ENCODE measurements around the gene SLC25A39.

DNA sequence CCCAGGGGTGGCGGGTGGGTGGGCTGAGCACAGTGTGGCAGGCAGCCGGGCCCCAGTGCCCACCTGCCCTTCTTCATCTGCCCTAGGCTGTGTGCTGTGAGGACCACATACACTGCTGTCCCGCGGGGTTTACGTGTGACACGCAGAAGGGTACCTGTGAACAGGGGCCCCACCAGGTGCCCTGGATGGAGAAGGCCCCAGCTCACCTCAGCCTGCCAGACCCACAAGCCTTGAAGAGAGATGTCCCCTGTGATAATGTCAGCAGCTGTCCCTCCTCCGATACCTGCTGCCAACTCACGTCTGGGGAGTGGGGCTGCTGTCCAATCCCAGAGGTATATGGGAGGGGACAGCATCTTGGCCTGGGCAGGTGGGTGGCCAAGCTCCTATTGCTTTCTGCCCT, 26.8 kb upstream of the SLC25A39 start:
- TF ChIP-seq EZH2phosphoT487 (IDR thresholded peaks at IDR 0.05; ENCODE audit: borderline replicate concordance, low read depth), result no peak
- no peak for TF ChIP-seq TAF1 (IDR thresholded peaks at IDR 0.05; ENCODE audit: borderline replicate concordance, low read depth, low read length)
- no peak for TF ChIP-seq RFX5 (IDR thresholded peaks at IDR 0.05; ENCODE audit: low read length)
- TF ChIP-seq, protein P1, sequence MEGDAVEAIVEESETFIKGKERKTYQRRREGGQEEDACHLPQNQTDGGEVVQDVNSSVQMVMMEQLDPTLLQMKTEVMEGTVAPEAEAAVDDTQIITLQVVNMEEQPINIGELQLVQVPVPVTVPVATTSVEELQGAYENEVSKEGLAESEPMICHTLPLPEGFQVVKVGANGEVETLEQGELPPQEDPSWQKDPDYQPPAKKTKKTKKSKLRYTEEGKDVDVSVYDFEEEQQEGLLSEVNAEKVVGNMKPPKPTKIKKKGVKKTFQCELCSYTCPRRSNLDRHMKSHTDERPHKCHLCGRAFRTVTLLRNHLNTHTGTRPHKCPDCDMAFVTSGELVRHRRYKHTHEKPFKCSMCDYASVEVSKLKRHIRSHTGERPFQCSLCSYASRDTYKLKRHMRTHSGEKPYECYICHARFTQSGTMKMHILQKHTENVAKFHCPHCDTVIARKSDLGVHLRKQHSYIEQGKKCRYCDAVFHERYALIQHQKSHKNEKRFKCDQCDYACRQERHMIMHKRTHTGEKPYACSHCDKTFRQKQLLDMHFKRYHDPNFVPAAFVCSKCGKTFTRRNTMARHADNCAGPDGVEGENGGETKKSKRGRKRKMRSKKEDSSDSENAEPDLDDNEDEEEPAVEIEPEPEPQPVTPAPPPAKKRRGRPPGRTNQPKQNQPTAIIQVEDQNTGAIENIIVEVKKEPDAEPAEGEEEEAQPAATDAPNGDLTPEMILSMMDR (IDR thresholded peaks at IDR 0.05), result no peak
- TF ChIP-seq, protein P2, sequence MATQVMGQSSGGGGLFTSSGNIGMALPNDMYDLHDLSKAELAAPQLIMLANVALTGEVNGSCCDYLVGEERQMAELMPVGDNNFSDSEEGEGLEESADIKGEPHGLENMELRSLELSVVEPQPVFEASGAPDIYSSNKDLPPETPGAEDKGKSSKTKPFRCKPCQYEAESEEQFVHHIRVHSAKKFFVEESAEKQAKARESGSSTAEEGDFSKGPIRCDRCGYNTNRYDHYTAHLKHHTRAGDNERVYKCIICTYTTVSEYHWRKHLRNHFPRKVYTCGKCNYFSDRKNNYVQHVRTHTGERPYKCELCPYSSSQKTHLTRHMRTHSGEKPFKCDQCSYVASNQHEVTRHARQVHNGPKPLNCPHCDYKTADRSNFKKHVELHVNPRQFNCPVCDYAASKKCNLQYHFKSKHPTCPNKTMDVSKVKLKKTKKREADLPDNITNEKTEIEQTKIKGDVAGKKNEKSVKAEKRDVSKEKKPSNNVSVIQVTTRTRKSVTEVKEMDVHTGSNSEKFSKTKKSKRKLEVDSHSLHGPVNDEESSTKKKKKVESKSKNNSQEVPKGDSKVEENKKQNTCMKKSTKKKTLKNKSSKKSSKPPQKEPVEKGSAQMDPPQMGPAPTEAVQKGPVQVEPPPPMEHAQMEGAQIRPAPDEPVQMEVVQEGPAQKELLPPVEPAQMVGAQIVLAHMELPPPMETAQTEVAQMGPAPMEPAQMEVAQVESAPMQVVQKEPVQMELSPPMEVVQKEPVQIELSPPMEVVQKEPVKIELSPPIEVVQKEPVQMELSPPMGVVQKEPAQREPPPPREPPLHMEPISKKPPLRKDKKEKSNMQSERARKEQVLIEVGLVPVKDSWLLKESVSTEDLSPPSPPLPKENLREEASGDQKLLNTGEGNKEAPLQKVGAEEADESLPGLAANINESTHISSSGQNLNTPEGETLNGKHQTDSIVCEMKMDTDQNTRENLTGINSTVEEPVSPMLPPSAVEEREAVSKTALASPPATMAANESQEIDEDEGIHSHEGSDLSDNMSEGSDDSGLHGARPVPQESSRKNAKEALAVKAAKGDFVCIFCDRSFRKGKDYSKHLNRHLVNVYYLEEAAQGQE (IDR thresholded peaks at IDR 0.05; ENCODE audit: low read depth, low read length), result no peak
- TF ChIP-seq MXI1 (IDR thresholded peaks at IDR 0.05; ENCODE audit: low read depth, low read length), result no peak
- TF ChIP-seq, protein P3, sequence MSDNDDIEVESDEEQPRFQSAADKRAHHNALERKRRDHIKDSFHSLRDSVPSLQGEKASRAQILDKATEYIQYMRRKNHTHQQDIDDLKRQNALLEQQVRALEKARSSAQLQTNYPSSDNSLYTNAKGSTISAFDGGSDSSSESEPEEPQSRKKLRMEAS (IDR thresholded peaks at IDR 0.05; ENCODE audit: low read depth), result no peak
- TF ChIP-seq, protein P4, sequence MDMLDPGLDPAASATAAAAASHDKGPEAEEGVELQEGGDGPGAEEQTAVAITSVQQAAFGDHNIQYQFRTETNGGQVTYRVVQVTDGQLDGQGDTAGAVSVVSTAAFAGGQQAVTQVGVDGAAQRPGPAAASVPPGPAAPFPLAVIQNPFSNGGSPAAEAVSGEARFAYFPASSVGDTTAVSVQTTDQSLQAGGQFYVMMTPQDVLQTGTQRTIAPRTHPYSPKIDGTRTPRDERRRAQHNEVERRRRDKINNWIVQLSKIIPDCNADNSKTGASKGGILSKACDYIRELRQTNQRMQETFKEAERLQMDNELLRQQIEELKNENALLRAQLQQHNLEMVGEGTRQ (IDR thresholded peaks at IDR 0.05; ENCODE audit: borderline replicate concordance, low read depth, low read length), result no peak
- TF ChIP-seq YY1 (IDR thresholded peaks at IDR 0.05; ENCODE audit: low read depth), result no peak

Measured in SK-N-SH (cell line).